ENCODE data around the gene TMTC4. TPM values are rescaled to one million over a fixed set of nuclear protein-coding genes. Genes with fewer than 3 reads are reported as not detected.
A peak's percentile ranks its signal among the peaks of the same experiment; 100 is the strongest.

The TMTC4 gene
- total RNA-seq, 4 donors from 2014 or later = 7.5 to 14.1 (median 8.4) TPM

- no peak for DNase-seq
- TF ChIP-seq POLR2A (IDR thresholded peaks at IDR 0.05) = no peak
- TF ChIP-seq CTCF (IDR thresholded peaks at IDR 0.05) = peak in 4 of 6 experiments; percentile 4 to 45 (median 20)
- no peak overlapping the region for H3K4me3 ChIP-seq
- H3K4me1 ChIP-seq = no peaks in the 10 kb centered on the region
- H3K9me3 ChIP-seq = no peaks in the 10 kb centered on the region
- H3K27me3 ChIP-seq = no peaks in the 10 kb centered on the region
- intact Hi-C loops (cut with DNase I) = no loop called here
- no peak overlapping the region for H3K27ac ChIP-seq
- H3K36me3 ChIP-seq = peaks cover 0 to 46% (median 0%) of the 10 kb centered on the region in 3 donors
- 77 to 82% methylated on average over 9 to 10 of the region's 12 CpGs for WGBS, 2 donors
These were observed 28.4 kb downstream of the TMTC4 start for GRCh38 chr13:100646030-100646673.

- no peak overlapping the region for H3K27ac ChIP-seq
- intact Hi-C loops (cut with DNase I) = no loop called here
- WGBS, 2 donors = 86 to 91% methylated on average over 7 of the region's 7 CpGs
- H3K4me3 ChIP-seq = no peak overlapping the region
- H3K27me3 ChIP-seq = no peaks in the 10 kb centered on the region
- TF ChIP-seq POLR2A (IDR thresholded peaks at IDR 0.05) (no peak), CTCF (IDR thresholded peaks at IDR 0.05) (no peak)
- DNase-seq = no peak
- peaks cover 0 to 48% (median 0%) of the 10 kb centered on the region in 3 donors for H3K36me3 ChIP-seq
- no peaks in the 10 kb centered on the region for H3K4me1 ChIP-seq
- no peaks in the 10 kb centered on the region for H3K9me3 ChIP-seq
These were observed 29.2 kb downstream of the TMTC4 start for GRCh38 chr13:100645382-100645781.

GRCh38 chr13:100644371-100644770 is 30.2 kb downstream of the TMTC4 start:
- no peaks in the 10 kb centered on the region for H3K4me1 ChIP-seq
- H3K9me3 ChIP-seq = no peaks in the 10 kb centered on the region
- no peak overlapping the region for H3K4me3 ChIP-seq
- intact Hi-C loops (cut with DNase I) = no loop called here
- no peak for TF ChIP-seq POLR2A (IDR thresholded peaks at IDR 0.05)
- no peak for TF ChIP-seq CTCF (IDR thresholded peaks at IDR 0.05)
- no peak overlapping the region for H3K27ac ChIP-seq
- DNase-seq = no peak
- peaks cover 0 to 52% (median 0%) of the 10 kb centered on the region in 3 donors for H3K36me3 ChIP-seq
- no peaks in the 10 kb centered on the region for H3K27me3 ChIP-seq
- 77 to 91% methylated on average over 2 of the region's 7 CpGs for WGBS, 2 donors

GRCh38 chr13:100637796-100638195 is 36.8 kb downstream of the TMTC4 start:
- Histone ChIP-seq H3K36me3 (peaks cover 0 to 94% (median 0%) of the 10 kb centered on the region in 3 donors), H3K27ac (no peak overlapping the region), H3K9me3 (no peaks in the 10 kb centered on the region), H3K4me1 (peaks cover 0 to 14% (median 10%) of the 10 kb centered on the region in 3 donors), H3K27me3 (no peaks in the 10 kb centered on the region), H3K4me3 (no peak overlapping the region)
- no peak for TF ChIP-seq POLR2A (IDR thresholded peaks at IDR 0.05)
- no peak for TF ChIP-seq CTCF (IDR thresholded peaks at IDR 0.05)
- no peak for DNase-seq
- intact Hi-C loops (cut with DNase I) = no loop called here
- 87% methylated on average over 5 of the region's 5 CpGs for WGBS, 2 donors

- Histone ChIP-seq H3K27me3 (no peaks in the 10 kb centered on the region), H3K9me3 (no peaks in the 10 kb centered on the region), H3K27ac (no peak overlapping the region), H3K4me1 (peaks cover 0 to 15% (median 11%) of the 10 kb centered on the region in 3 donors), H3K36me3 (peaks cover 0 to 90% (median 0%) of the 10 kb centered on the region in 3 donors), H3K4me3 (no peak overlapping the region)
- no peak for DNase-seq
- intact Hi-C loops (cut with DNase I) = no loop called here
- WGBS, 2 donors = 84 to 90% methylated on average over 10 of the region's 16 CpGs
- no peak for TF ChIP-seq POLR2A (IDR thresholded peaks at IDR 0.05)
- no peak for TF ChIP-seq CTCF (IDR thresholded peaks at IDR 0.05)
These were observed 37.2 kb downstream of the TMTC4 start for GRCh38 chr13:100637380-100637779.
